K562 (cell line): ENCODE measurements around the gene MYO1A. TPM values are rescaled to one million over a fixed set of nuclear protein-coding genes. Genes with fewer than 3 reads are reported as not detected.

Source experiments
- BACH1 ChIP-seq: fragments of 200-800 bp; sonication (Bioruptor generic); IDR thresholded peaks from 2 replicates; pipeline ENCODE4 v1.6.1; 2016; ENCODE audit warnings: missing genetic modification characterization, missing compliant biosample characterization
- BRF1 ChIP-seq: IDR thresholded peaks from 3 replicates; pipeline ENCODE4 v1.6.1; 2011; ENCODE audit warnings: borderline replicate concordance, mild to moderate bottlenecking; ENCODE audit not compliant: insufficient read length; ENCODE audit errors: extremely low read depth
- CBX8 ChIP-seq: fragments of 200-600 bp; sonication (generic); IDR thresholded peaks from 2 replicates; pipeline ENCODE4 v1.6.1; 2012; ENCODE audit warnings: borderline replicate concordance, mixed run types, low read depth, mild to moderate bottlenecking, moderate library complexity, mixed read lengths, low read length, control low read depth, inconsistent platforms; ENCODE audit not compliant: poor library complexity, severe bottlenecking; ENCODE audit errors: extremely low read depth
- ETS2 ChIP-seq: IDR thresholded peaks from 2 replicates; pipeline ENCODE4 v1.6.1; 2016; ENCODE audit warnings: borderline replicate concordance, missing genetic modification characterization, mild to moderate bottlenecking, moderate library complexity, missing compliant biosample characterization; ENCODE audit not compliant: poor library complexity, severe bottlenecking
- HEY1 ChIP-seq: fragments of 250-450 bp; sonication (Bioruptor Pico); IDR thresholded peaks from 2 replicates; pipeline ENCODE4 v1.5.0; 2020; ENCODE audit warnings: mild to moderate bottlenecking, moderate library complexity, borderline replicate concordance
- KAT7 ChIP-seq: sonication (generic); formaldehyde crosslinking; IDR thresholded peaks from 2 replicates; pipeline ENCODE4 v1.8.0; 2022; ENCODE audit warnings: missing genetic modification reagents, mild to moderate bottlenecking, borderline replicate concordance
- MXI1 ChIP-seq: IDR thresholded peaks from 2 replicates; pipeline ENCODE4 v1.6.1; 2011; ENCODE audit warnings: low read depth, mild to moderate bottlenecking, improper control_type of control experiment, low read length
- NFATC3 ChIP-seq: fragments of 450-650 bp; IDR thresholded peaks from 2 replicates; pipeline ENCODE4 v1.6.1; 2017; ENCODE audit warnings: mild to moderate bottlenecking
- NFE2L1 ChIP-seq: fragments of 450-650 bp; IDR thresholded peaks from 2 replicates; pipeline ENCODE4 v1.6.1; 2016; ENCODE audit warnings: missing genetic modification characterization, low read depth, mild to moderate bottlenecking, missing compliant biosample characterization, moderate library complexity, borderline replicate concordance
- SMC3 ChIP-seq: conservative IDR thresholded peaks from 2 replicates; pipeline ENCODE4 v1.6.1; 2011; ENCODE audit warnings: low read depth, low read length, improper control_type of control experiment; ENCODE audit not compliant: insufficient read depth
- STAT5A ChIP-seq: IDR thresholded peaks from 2 replicates; pipeline ENCODE4 v1.6.1; 2012; ENCODE audit warnings: low read length, inconsistent platforms, borderline replicate concordance
- TBP ChIP-seq: optimal IDR thresholded peaks from 2 replicates; pipeline ENCODE3; 2011; ENCODE audit warnings: low read depth, low read length, improper control_type of control experiment
- ZKSCAN8 ChIP-seq: fragments of 200-800 bp; sonication (Bioruptor generic); IDR thresholded peaks from 2 replicates; pipeline ENCODE4 v1.6.1; 2016; ENCODE audit warnings: missing genetic modification characterization, missing compliant biosample characterization
- ZNF133 ChIP-seq: fragments of 250-450 bp; sonication (Bioruptor Pico); IDR thresholded peaks from 2 replicates; pipeline ENCODE4 v1.4.0; 2020; ENCODE audit warnings: mild to moderate bottlenecking
- ZNF551 ChIP-seq: fragments of 250-450 bp; sonication (Bioruptor Pico); IDR thresholded peaks from 2 replicates; pipeline ENCODE4 v1.5.0; 2021; ENCODE audit warnings: mild to moderate bottlenecking, moderate library complexity
- polyA plus RNA-seq, 8 experiments: library from polyadenylated mRNA; depleted of rRNA in 4 of 8; stranded (reverse) in 5 of 8; unstranded in 3 of 8; fragments of >200 nt; fragmentation: Nextera tagmentation in 2 of 8; fragmentation: Illumina TruSeq in 1 of 8; extraction: Ambion mirVana in 2 of 8; extraction: Trizol in 1 of 8; gene quantifications; 2 replicates each; pipeline versions ENCODE4 v1.2.1 to v1.2.3, GENCODE V29; 2011 to 2014; ENCODE audit warnings: inconsistent platforms in 1 of 8, missing spikeins in 1 of 8
- total RNA-seq, 7 experiments: library from RNA; depleted of rRNA in 6 of 7; stranded (reverse); fragments of >200 nt in 6 of 7; fragmentation: Illumina TruSeq in 2 of 7; extraction: Trizol in 2 of 7; gene quantifications; 2 replicates each; pipeline versions ENCODE4 v1.2.1 to v1.2.3, GENCODE V29; 2011 to 2021; ENCODE audit warnings: low replicate concordance in 1 of 7
- TF ChIP-seq, protein P1 (sequence below): fragments of 450-650 bp; IDR thresholded peaks from 2 replicates; pipeline ENCODE4 v1.6.1; 2017; ENCODE audit warnings: antibody characterized with exemption, mild to moderate bottlenecking
- TF ChIP-seq, protein P2 (sequence below): fragments of 450-650 bp; IDR thresholded peaks from 2 replicates; pipeline ENCODE4 v1.6.1; 2016; ENCODE audit warnings: borderline replicate concordance
- TF ChIP-seq, protein P3 (sequence below): fragments of 250-450 bp; sonication (Bioruptor Pico); IDR thresholded peaks from 2 replicates; pipeline ENCODE4 v1.6.1; 2021; ENCODE audit warnings: mild to moderate bottlenecking

MYO1A gene
- total and polyA plus RNA-seq, 9 of the 15 experiments (the other 6 are each of a cell fraction or from before 2014, with no cell fraction given) = 0.03 to 0.29 (median 0.14) TPM; not detected in 2

DNA sequence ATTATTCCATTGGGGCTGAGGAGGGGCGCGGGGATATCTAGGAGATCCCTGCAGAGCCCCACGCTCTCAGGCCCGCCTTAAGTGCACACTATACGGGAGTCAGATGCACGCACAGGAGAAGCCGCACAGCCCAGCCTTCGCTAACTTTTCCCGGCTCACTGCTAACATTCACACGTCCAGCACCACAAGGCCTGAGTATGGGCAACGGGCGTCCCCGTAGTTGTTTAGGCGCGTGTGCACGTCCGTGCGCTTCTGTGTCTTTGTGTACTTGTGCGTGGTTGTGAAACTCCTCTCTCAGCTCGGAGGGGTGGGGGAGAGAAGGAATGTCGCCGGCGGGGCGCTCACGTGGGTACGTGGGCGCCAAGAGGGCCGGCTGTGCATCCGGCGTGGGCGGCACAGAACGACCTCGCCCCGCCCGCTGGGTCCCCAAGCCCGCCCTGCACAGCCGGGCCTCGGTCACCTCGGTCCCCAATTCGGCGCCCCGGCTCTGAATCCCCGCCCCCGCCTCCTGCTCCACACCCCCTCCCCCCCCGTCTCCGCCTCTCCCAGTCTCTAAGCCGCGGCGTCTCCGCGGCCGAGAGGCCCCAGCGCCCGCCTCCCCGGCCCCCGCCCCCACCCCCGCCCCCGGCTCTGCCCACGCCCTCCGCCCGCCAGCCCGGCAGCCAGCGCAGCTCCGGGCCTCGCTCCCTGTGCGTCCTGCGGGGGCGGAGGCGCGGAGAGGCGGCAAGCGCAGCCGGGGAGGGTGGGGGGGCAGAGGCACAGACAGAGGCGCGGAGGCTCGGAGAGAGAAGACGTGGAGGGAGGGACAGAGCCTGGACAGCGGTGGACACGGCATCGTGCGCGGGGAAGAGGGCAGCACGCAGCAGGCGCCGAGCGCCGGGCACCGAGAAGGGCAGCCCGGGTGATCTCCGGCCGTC is 38.7 kb upstream of the MYO1A start, which contains the start of gene NAB2 (continued):
- TF ChIP-seq ZNF551 = no peak
- TF ChIP-seq, protein P1, sequence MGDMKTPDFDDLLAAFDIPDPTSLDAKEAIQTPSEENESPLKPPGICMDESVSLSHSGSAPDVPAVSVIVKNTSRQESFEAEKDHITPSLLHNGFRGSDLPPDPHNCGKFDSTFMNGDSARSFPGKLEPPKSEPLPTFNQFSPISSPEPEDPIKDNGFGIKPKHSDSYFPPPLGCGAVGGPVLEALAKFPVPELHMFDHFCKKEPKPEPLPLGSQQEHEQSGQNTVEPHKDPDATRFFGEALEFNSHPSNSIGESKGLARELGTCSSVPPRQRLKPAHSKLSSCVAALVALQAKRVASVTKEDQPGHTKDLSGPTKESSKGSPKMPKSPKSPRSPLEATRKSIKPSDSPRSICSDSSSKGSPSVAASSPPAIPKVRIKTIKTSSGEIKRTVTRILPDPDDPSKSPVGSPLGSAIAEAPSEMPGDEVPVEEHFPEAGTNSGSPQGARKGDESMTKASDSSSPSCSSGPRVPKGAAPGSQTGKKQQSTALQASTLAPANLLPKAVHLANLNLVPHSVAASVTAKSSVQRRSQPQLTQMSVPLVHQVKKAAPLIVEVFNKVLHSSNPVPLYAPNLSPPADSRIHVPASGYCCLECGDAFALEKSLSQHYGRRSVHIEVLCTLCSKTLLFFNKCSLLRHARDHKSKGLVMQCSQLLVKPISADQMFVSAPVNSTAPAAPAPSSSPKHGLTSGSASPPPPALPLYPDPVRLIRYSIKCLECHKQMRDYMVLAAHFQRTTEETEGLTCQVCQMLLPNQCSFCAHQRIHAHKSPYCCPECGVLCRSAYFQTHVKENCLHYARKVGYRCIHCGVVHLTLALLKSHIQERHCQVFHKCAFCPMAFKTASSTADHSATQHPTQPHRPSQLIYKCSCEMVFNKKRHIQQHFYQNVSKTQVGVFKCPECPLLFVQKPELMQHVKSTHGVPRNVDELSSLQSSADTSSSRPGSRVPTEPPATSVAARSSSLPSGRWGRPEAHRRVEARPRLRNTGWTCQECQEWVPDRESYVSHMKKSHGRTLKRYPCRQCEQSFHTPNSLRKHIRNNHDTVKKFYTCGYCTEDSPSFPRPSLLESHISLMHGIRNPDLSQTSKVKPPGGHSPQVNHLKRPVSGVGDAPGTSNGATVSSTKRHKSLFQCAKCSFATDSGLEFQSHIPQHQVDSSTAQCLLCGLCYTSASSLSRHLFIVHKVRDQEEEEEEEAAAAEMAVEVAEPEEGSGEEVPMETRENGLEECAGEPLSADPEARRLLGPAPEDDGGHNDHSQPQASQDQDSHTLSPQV = peak; percentile 85
- TF ChIP-seq TBP = peak; percentile 19
- TF ChIP-seq, protein P2, sequence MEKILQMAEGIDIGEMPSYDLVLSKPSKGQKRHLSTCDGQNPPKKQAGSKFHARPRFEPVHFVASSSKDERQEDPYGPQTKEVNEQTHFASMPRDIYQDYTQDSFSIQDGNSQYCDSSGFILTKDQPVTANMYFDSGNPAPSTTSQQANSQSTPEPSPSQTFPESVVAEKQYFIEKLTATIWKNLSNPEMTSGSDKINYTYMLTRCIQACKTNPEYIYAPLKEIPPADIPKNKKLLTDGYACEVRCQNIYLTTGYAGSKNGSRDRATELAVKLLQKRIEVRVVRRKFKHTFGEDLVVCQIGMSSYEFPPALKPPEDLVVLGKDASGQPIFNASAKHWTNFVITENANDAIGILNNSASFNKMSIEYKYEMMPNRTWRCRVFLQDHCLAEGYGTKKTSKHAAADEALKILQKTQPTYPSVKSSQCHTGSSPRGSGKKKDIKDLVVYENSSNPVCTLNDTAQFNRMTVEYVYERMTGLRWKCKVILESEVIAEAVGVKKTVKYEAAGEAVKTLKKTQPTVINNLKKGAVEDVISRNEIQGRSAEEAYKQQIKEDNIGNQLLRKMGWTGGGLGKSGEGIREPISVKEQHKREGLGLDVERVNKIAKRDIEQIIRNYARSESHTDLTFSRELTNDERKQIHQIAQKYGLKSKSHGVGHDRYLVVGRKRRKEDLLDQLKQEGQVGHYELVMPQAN = peak; percentile 81; the same call in 1 of the 2 replicates
- TF ChIP-seq ZKSCAN8 = no peak
- TF ChIP-seq, protein P3, sequence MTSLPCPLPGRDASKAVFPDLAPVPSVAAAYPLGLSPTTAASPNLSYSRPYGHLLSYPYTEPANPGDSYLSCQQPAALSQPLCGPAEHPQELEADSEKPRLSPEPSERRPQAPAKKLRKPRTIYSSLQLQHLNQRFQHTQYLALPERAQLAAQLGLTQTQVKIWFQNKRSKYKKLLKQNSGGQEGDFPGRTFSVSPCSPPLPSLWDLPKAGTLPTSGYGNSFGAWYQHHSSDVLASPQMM (CRISPR knock-in tag) = no peak
- no peak for TF ChIP-seq BRF1
- no peak for TF ChIP-seq MXI1
- TF ChIP-seq CBX8 = no peak
- no peak for TF ChIP-seq BACH1 (tag)
- TF ChIP-seq STAT5A = no peak
- no peak for TF ChIP-seq KAT7 (CRISPR knock-in tag)
- no peak for TF ChIP-seq NFE2L1 (tag)
- TF ChIP-seq ETS2 (tag) = no peak
- no peak for TF ChIP-seq NFATC3
- TF ChIP-seq SMC3 = no peak
- TF ChIP-seq HEY1 (CRISPR knock-in tag) = no peak
- TF ChIP-seq ZNF133 = no peak
